NCI-H345 (cell line): Measurements from ENCODE around the gene MRPS25.
A peak's percentile ranks its signal among the peaks of the same experiment; 100 is the strongest.

ENCODE experiments used
- DNase-seq: peaks from one replicate; lab custom pipeline; 2025; lab: John Stamatoyannopoulos, UW

The MRPS25 gene

GRCh38 chr3:15064835-15065549 is at the start of gene MRPS25:
MRPS25 (minus strand) TSS chr3:15065315; CDS start chr3:15065194, 121 bp downstream.
- peak; percentile 81 for DNase-seq

GRCh38 chr3:15113884-15114283 is 48.8 kb upstream of the MRPS25 start:
- no peak for DNase-seq

- peak; percentile 65 for DNase-seq
These were observed 48.4 kb upstream of the MRPS25 start for GRCh38 chr3:15113471-15113870.

- DNase-seq, result no peak
These were observed 46.9 kb upstream of the MRPS25 start for GRCh38 chr3:15112011-15112410.

- DNase-seq, result no peak
These were observed 45.1 kb upstream of the MRPS25 start for GRCh38 chr3:15110206-15110605.

GRCh38 chr3:15108869-15109268 is 43.8 kb upstream of the MRPS25 start:
- DNase-seq, result no peak

GRCh38 chr3:15108082-15108545 is 43.0 kb upstream of the MRPS25 start:
- peak; percentile 69 for DNase-seq

- no peak for DNase-seq
These were observed 42.2 kb upstream of the MRPS25 start for GRCh38 chr3:15107075-15107947.

- DNase-seq, result no peak
These were observed 37.7 kb upstream of the MRPS25 start for GRCh38 chr3:15102836-15103235.

GRCh38 chr3:15102256-15102655 is 37.1 kb upstream of the MRPS25 start:
- DNase-seq, result no peak

GRCh38 chr3:15099364-15100098 is 34.4 kb upstream of the MRPS25 start:
- no peak for DNase-seq

- peak; percentile 93 for DNase-seq
These were observed 33.6 kb upstream of the MRPS25 start, which contains the start of gene RBSN for GRCh38 chr3:15098503-15099363. RBSN (minus strand) TSS chr3:15099148; CDS start chr3:15096120, 3,028 bp downstream.

GRCh38 chr3:15097891-15098290 is 32.8 kb upstream of the MRPS25 start:
- no peak for DNase-seq

- DNase-seq, result no peak
These were observed 30.9 kb upstream of the MRPS25 start for GRCh38 chr3:15096046-15096445.

GRCh38 chr3:15094187-15094875 is 29.2 kb upstream of the MRPS25 start:
- DNase-seq, result no peak

GRCh38 chr3:15092686-15093085 is 27.6 kb upstream of the MRPS25 start:
- DNase-seq, result no peak

- DNase-seq, result no peak
These were observed 26.5 kb upstream of the MRPS25 start for GRCh38 chr3:15091575-15091974.

- DNase-seq, result no peak
These were observed 24.1 kb upstream of the MRPS25 start for GRCh38 chr3:15089201-15089600.

GRCh38 chr3:15086699-15087098 is 21.6 kb upstream of the MRPS25 start:
- no peak for DNase-seq

- no peak for DNase-seq
These were observed 21.1 kb upstream of the MRPS25 start for GRCh38 chr3:15086263-15086662.

GRCh38 chr3:15083252-15083651 is 18.1 kb upstream of the MRPS25 start:
- no peak for DNase-seq
